Upper lobe of left lung (tissue), 6 donors: ENCODE data around the gene KNTC1. TPM values are rescaled to one million over a fixed set of nuclear protein-coding genes. Genes with fewer than 3 reads are reported as not detected.

Experiments used
- ATAC-seq, 2 donors: fragments of 200-7000 bp; cut with Tn5 transposase; one replicate each; pipeline ENCODE4 v1.9.1; 2022; ENCODE audit warnings: mild to moderate bottlenecking in 2 of 2, moderate library complexity in 2 of 2; ENCODE audit not compliant: low FRiP score in 2 of 2
- DNase-seq, 2 donors: peaks; one replicate each; pipeline ENCODE4 v3.0.0-alpha.2; 2019 to 2020
- H3K27ac ChIP-seq, 4 donors: fragments of 200-600 bp; sonication (generic); one replicate each; pipeline ENCODE4 v1.5.1; 2016 to 2019
- H3K27me3 ChIP-seq, 4 donors: fragments of 200-600 bp; sonication (generic); one replicate each; pipeline ENCODE4 v1.5.1; 2017 to 2019
- H3K36me3 ChIP-seq, 4 donors: fragments of 200-600 bp; sonication (generic); one replicate each; pipeline ENCODE4 v1.5.1; 2016 to 2019
- H3K4me1 ChIP-seq, 4 donors: fragments of 200-600 bp; sonication (generic); one replicate each; pipeline ENCODE4 v1.5.1; 2018 to 2019
- H3K4me3 ChIP-seq, 4 donors: fragments of 200-600 bp; sonication (generic); one replicate each; pipeline ENCODE4 v1.5.1; 2017 to 2019; ENCODE audit warnings: mild to moderate bottlenecking in 2 of 4, moderate library complexity in 1 of 4
- H3K9me3 ChIP-seq, 4 donors: fragments of 200-600 bp; sonication (generic); one replicate each; pipeline ENCODE4 v1.5.1; 2018 to 2019
- CTCF ChIP-seq, 6 experiments: fragments of 450-650 bp in 4 of 6; fragments of 200-600 bp in 2 of 6; sonication (generic) in 2 of 6; IDR thresholded peaks; one replicate each; pipeline ENCODE4 v1.5.1; 2016 to 2019; ENCODE audit warnings: antibody characterized with exemption in 6 of 6
- EP300 ChIP-seq, 4 donors: sonication (generic); formaldehyde crosslinking; IDR thresholded peaks; one replicate each; pipeline ENCODE4 v1.5.1; 2017; ENCODE audit warnings: antibody characterized with exemption in 4 of 4, control low read depth in 2 of 4
- POLR2A ChIP-seq, 4 donors: fragments of 450-650 bp; IDR thresholded peaks; one replicate each; pipeline ENCODE4 v1.5.1; 2016 to 2017; ENCODE audit warnings: antibody characterized with exemption in 4 of 4, mild to moderate bottlenecking in 2 of 4
- POLR2AphosphoS5 ChIP-seq, 2 donors: sonication (generic); formaldehyde crosslinking; IDR thresholded peaks; one replicate each; pipeline ENCODE4 v1.5.1; 2017; ENCODE audit warnings: antibody characterized with exemption in 2 of 2
- WGBS, 2 donors: methylation state at CpG; one replicate each; pipeline ENCODE4 v1.1.5; 2017 to 2018; 5-methylcytosine and 5-hydroxymethylcytosine counted together
- total RNA-seq, 6 donors: library from RNA; depleted of rRNA in 4 of 6; stranded (reverse); fragments of >200 nt in 4 of 6; gene quantifications; one replicate each; pipeline versions ENCODE4 v1.1.0 to v1.2.1, GENCODE V29; 2016 to 2021
- donor health status: DM: no; HTN: no; CAD: no; lungs with moderate emphysema.
- donor health status: DM: no; HTN: yes; CAD: no; lungs with severe emphysema.

The KNTC1 gene
- total RNA-seq, 6 donors from 2014 or later = 6.7 to 34.6 (median 17.6) TPM

DNA sequence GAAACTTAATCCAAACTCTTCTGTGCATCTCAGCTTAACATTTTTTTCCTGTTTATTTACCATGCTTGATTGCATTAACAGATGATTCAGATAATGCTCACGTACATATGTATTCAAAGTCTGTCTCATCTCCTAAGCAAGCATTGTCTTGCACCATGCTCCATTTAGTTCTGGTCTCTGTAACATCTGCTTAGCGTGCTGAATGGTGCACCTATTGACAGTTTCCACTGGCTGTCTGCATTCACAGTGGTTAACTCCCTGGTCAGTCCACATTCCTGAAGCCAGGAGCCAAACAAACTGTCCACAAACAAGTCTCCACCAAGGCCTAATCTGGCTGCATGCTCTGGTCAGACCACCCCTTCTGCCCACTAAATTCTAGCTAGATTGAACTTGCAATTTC, 83.9 kb downstream of the KNTC1 start:
- Histone ChIP-seq H3K36me3 (peaks cover 0 to 31% (median 13%) of the 10 kb centered on the region in 4 donors), H3K27ac (no peak overlapping the region), H3K9me3 (no peaks in the 10 kb centered on the region), H3K4me1 (no peaks in the 10 kb centered on the region), H3K4me3 (no peak overlapping the region), H3K27me3 (no peaks in the 10 kb centered on the region)
- WGBS, 2 donors = 93% methylated on average over 2 of the region's 2 CpGs
- DNase-seq = no peak
- no peak for TF ChIP-seq EP300 (IDR thresholded peaks at IDR 0.05)
- no peak for TF ChIP-seq POLR2A (IDR thresholded peaks at IDR 0.05)
- TF ChIP-seq CTCF (IDR thresholded peaks at IDR 0.05) = no peak
- TF ChIP-seq POLR2AphosphoS5 (IDR thresholded peaks at IDR 0.05) = no peak
- no peak for ATAC-seq

GRCh38 chr12:122614839-122615238, 87.8 kb downstream of the KNTC1 start:
- 69 to 91% methylated on average over 1 of the region's 1 CpG for WGBS, 2 donors
- Histone ChIP-seq H3K27me3 (no peaks in the 10 kb centered on the region), H3K9me3 (no peaks in the 10 kb centered on the region), H3K27ac (no peak overlapping the region), H3K4me1 (no peaks in the 10 kb centered on the region), H3K4me3 (no peak overlapping the region), H3K36me3 (peaks cover 0 to 39% (median 14%) of the 10 kb centered on the region in 4 donors)
- DNase-seq (no peak), ATAC-seq (no peak)
- no peak for TF ChIP-seq CTCF (IDR thresholded peaks at IDR 0.05)
- no peak for TF ChIP-seq POLR2A (IDR thresholded peaks at IDR 0.05)
- TF ChIP-seq EP300 (IDR thresholded peaks at IDR 0.05) = no peak
- TF ChIP-seq POLR2AphosphoS5 (IDR thresholded peaks at IDR 0.05) = no peak

DNA sequence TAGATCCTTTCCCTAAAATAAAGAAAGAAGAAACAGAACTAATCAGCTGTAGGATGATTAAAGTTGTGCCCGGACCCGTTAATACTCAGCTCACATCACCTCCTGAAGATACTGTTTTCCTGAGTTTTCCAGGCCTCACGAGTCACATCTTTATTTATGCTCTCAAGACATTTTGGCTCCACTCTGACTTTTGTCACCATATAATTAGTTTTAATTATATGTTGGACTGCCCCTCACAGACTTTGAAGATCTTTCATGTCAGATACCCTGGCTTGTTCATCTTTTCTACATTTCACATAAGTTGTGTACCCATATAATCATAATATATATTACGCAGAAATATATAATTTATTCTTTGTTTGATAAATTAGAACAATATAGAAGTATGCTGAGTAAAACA, 88.7 kb downstream of the KNTC1 start:
- DNase-seq = no peak
- ATAC-seq = no peak
- Histone ChIP-seq H3K27ac (no peak overlapping the region), H3K9me3 (no peaks in the 10 kb centered on the region), H3K27me3 (no peaks in the 10 kb centered on the region), H3K4me3 (no peak overlapping the region), H3K4me1 (no peaks in the 10 kb centered on the region), H3K36me3 (peaks cover 0 to 39% (median 14%) of the 10 kb centered on the region in 4 donors)
- TF ChIP-seq EP300 (IDR thresholded peaks at IDR 0.05) (no peak), POLR2A (IDR thresholded peaks at IDR 0.05) (no peak), CTCF (IDR thresholded peaks at IDR 0.05) (no peak), POLR2AphosphoS5 (IDR thresholded peaks at IDR 0.05) (no peak)
- 67 to 69% methylated on average over 4 of the region's 4 CpGs for WGBS, 2 donors

- Histone ChIP-seq H3K4me3 (no peak overlapping the region), H3K4me1 (no peaks in the 10 kb centered on the region), H3K9me3 (no peaks in the 10 kb centered on the region), H3K36me3 (no peaks in the 10 kb centered on the region), H3K27ac (no peak overlapping the region), H3K27me3 (no peaks in the 10 kb centered on the region)
- no peak for TF ChIP-seq POLR2A (IDR thresholded peaks at IDR 0.05)
- TF ChIP-seq EP300 (IDR thresholded peaks at IDR 0.05) = no peak
- no peak for TF ChIP-seq POLR2AphosphoS5 (IDR thresholded peaks at IDR 0.05)
- TF ChIP-seq CTCF (IDR thresholded peaks at IDR 0.05) = no peak
- DNase-seq (no peak), ATAC-seq (no peak)
- WGBS, 2 donors = 82 to 83% methylated on average over 5 of the region's 5 CpGs
Measured at GRCh38 chr12:122635471-122635870, 108.4 kb downstream of the KNTC1 start.

DNA sequence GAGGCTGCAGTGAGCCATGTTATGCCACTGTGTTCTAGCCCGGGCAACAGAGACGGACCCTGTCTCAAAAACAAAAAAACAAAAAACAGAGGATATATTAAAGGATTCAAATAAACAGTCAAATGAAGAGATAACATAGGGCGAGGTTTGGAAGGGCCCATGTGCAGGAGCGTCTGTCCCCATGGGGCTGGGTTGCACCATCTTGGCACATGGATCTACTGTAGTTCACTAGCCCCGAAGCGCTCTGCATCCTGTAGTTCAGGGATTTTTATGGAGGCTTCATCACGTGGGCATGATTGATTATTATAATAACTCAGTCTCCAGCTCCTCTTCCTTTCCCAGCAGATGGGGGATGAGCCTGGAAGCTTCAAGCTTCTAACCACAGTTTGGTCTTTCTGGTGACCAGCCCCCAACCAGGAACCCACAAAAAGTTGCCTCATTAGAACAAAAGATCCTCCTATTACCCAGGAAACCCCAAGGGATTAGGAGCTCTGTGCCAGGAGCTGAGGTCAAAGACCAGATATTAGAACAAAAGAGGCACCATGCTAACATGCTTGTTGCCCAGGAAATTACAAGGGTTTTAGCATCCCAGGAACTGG, 116.3 kb downstream of the KNTC1 start:
- no peak overlapping the region for H3K27ac ChIP-seq
- H3K4me1 ChIP-seq = no peaks in the 10 kb centered on the region
- H3K4me3 ChIP-seq = no peak overlapping the region
- TF ChIP-seq CTCF (IDR thresholded peaks at IDR 0.05) (no peak), POLR2A (IDR thresholded peaks at IDR 0.05) (no peak), EP300 (IDR thresholded peaks at IDR 0.05) (no peak), POLR2AphosphoS5 (IDR thresholded peaks at IDR 0.05) (no peak)
- no peaks in the 10 kb centered on the region for H3K9me3 ChIP-seq
- 83 to 93% methylated on average over 7 of the region's 7 CpGs for WGBS, 2 donors
- H3K27me3 ChIP-seq = no peaks in the 10 kb centered on the region
- no peaks in the 10 kb centered on the region for H3K36me3 ChIP-seq
- ATAC-seq = no peak
- DNase-seq = no peak
